K562 (cell line): Measurements from ENCODE around the gene EML6. TPM values are rescaled to one million over a fixed set of nuclear protein-coding genes. Genes with fewer than 3 reads are reported as not detected.
A peak's percentile ranks its signal among the peaks of the same experiment; 100 is the strongest.

ENCODE experiments used
- ATAC-seq: fragments of 200-7000 bp; cut with Tn5 transposase; 3 replicates; pipeline ENCODE4 v1.9.1; 2020; ENCODE audit warnings: moderate library complexity
- BruUV-seq: library from RNA; stranded (reverse); fragments of 400-500 nt; replicated peaks from 2 replicates; lab custom pipeline; 2021; lab: Mats Ljungman, UMichigan
- CTCF ChIA-PET: fragments of 300-600 bp; formaldehyde crosslinking; extraction: SDS; loops from one replicate; lab custom pipeline; 2021; ENCODE audit warnings: low intra/inter-chr PET ratio; lab: Yijun Ruan, JAX
- POLR2A ChIA-PET: fragments of 300-600, 350-650 bp; sonication (Branson Sonifier 250); formaldehyde crosslinking; extraction: SDS; loops from one replicate; lab custom pipeline; 2021; ENCODE audit warnings: antibody characterized with exemption, inconsistent platforms; lab: Yijun Ruan, JAX
- DNase-seq, 4 experiments: peaks; one replicate each; pipeline versions ENCODE4 v3.0.0 to v3.0.0-alpha.2; 2011 to 2018; ENCODE audit warnings: low spot score in 3 of 4, mixed read lengths in 3 of 4; ENCODE audit errors: extremely low read depth in 1 of 4
- FAIRE-seq: peaks from 2 replicates; lab custom pipeline; 2011; peaks lifted over from hg19 to GRCh38; lab: Jason Lieb, UNC
- H2AFZ ChIP-seq: 2 replicates; pipeline ENCODE4 v1.6.0; 2011; ENCODE audit warnings: low read depth, low read length, control low read depth, inconsistent platforms
- H3K27ac ChIP-seq: fragments of 200-600 bp; 3 replicates; pipeline ENCODE4 v1.8.0; 2011; ENCODE audit warnings: low read depth, mild to moderate bottlenecking, control low read depth, inconsistent platforms, low read length, moderate library complexity, mixed read lengths; ENCODE audit errors: extremely low read depth
- H3K27me3 ChIP-seq, 2 experiments: fragments of 300-600 bp in 1 of 2; 2 replicates in 1 of 2; 3 replicates in 1 of 2; pipeline versions ENCODE4 v1.6.0 to v1.8.0; 2011; ENCODE audit warnings: inconsistent platforms in 2 of 2, low read length in 2 of 2, mild to moderate bottlenecking in 1 of 2, mixed read lengths in 1 of 2, moderate library complexity in 1 of 2; ENCODE audit not compliant: control insufficient read depth in 2 of 2, insufficient read depth in 2 of 2
- H3K36me3 ChIP-seq: fragments of 300-600 bp; 3 replicates; pipeline ENCODE4 v1.8.0; 2011; ENCODE audit warnings: mild to moderate bottlenecking, low read length, inconsistent platforms; ENCODE audit not compliant: control insufficient read depth, insufficient read depth
- H3K4me1 ChIP-seq, 2 experiments: fragments of 200-600 bp in 1 of 2; replicated peaks in 1 of 2; 2 replicates in 1 of 2; 3 replicates in 1 of 2; pipeline versions ENCODE4 v1.5.1 to v1.8.0; 2011; ENCODE audit warnings: inconsistent platforms in 2 of 2, low read length in 2 of 2, mild to moderate bottlenecking in 1 of 2, mixed read lengths in 1 of 2, moderate library complexity in 1 of 2; ENCODE audit not compliant: control insufficient read depth in 2 of 2, insufficient read depth in 2 of 2
- H3K4me2 ChIP-seq: 2 replicates; pipeline ENCODE4 v1.6.1; 2011; ENCODE audit warnings: low read length, control low read depth, inconsistent platforms, mixed read lengths; ENCODE audit not compliant: insufficient read depth
- H3K4me3 ChIP-seq: fragments of 200-600 bp; sonication (generic), shearing (Covaris generic); 2 replicates; pipeline ENCODE4 v1.5.1; 2016; ENCODE audit warnings: control low read depth, inconsistent platforms
- H3K79me2 ChIP-seq: fragments of 200-600 bp; 3 replicates; pipeline ENCODE4 v1.8.0; 2011; ENCODE audit warnings: low read length, inconsistent platforms; ENCODE audit not compliant: control insufficient read depth, insufficient read depth
- H3K9ac ChIP-seq, 2 experiments: 2 replicates each; pipeline versions ENCODE4 v1.6.0 to v1.6.1; 2011; ENCODE audit warnings: low read depth in 2 of 2, low read length in 2 of 2, control low read depth in 1 of 2, inconsistent platforms in 1 of 2, mild to moderate bottlenecking in 1 of 2, mixed read lengths in 1 of 2; ENCODE audit not compliant: insufficient read depth in 1 of 2
- H3K9me1 ChIP-seq: one replicate; pipeline ENCODE4 v1.6.0; 2011; ENCODE audit warnings: inconsistent platforms, mild to moderate bottlenecking, low read length, moderate library complexity; ENCODE audit not compliant: control insufficient read depth, insufficient read depth
- H3K9me3 ChIP-seq: replicated peaks from 2 replicates; pipeline ENCODE4 v1.5.1; 2011; ENCODE audit warnings: low read depth, low read length, inconsistent platforms; ENCODE audit not compliant: control insufficient read depth, insufficient read depth
- H4K20me1 ChIP-seq: replicated peaks from 2 replicates; pipeline ENCODE4 v1.6.1; 2011; ENCODE audit warnings: low read length, inconsistent platforms, mixed read lengths; ENCODE audit not compliant: control insufficient read depth, insufficient read depth
- ARHGAP35 ChIP-seq: fragments of 450-650 bp; IDR thresholded peaks from 2 replicates; pipeline ENCODE4 v1.6.1; 2018; ENCODE audit not compliant: partially characterized antibody
- BRF1 ChIP-seq: IDR thresholded peaks from 3 replicates; pipeline ENCODE4 v1.6.1; 2011; ENCODE audit warnings: borderline replicate concordance, mild to moderate bottlenecking; ENCODE audit not compliant: insufficient read length; ENCODE audit errors: extremely low read depth
- CTBP1 ChIP-seq: fragments of 450-650 bp; IDR thresholded peaks from 2 replicates; pipeline ENCODE4 v1.6.1; 2016; ENCODE audit warnings: borderline replicate concordance
- ELF2 ChIP-seq: fragments of 250-450 bp; sonication (Bioruptor Pico); IDR thresholded peaks from 2 replicates; pipeline ENCODE4 v1.5.0; 2021; ENCODE audit warnings: mild to moderate bottlenecking
- GTF3C2 ChIP-seq: IDR thresholded peaks from 3 replicates; pipeline ENCODE4 v1.6.1; 2011; ENCODE audit warnings: borderline replicate concordance, mild to moderate bottlenecking, moderate library complexity; ENCODE audit not compliant: insufficient read length; ENCODE audit errors: extremely low read depth
- PURB ChIP-seq: sonication (generic); formaldehyde crosslinking; IDR thresholded peaks from 2 replicates; pipeline ENCODE4 v1.9.0; 2021; ENCODE audit warnings: low read depth, mild to moderate bottlenecking, missing genetic modification reagents
- RBBP5 ChIP-seq: fragments of 200-600 bp; sonication (generic); IDR thresholded peaks from 2 replicates; pipeline ENCODE4 v1.6.1; 2012; ENCODE audit warnings: borderline replicate concordance, mild to moderate bottlenecking, low read length, control low read depth, inconsistent platforms; ENCODE audit not compliant: insufficient read depth, poor library complexity, severe bottlenecking
- RBM15 ChIP-seq: fragments of 200-400 bp; formaldehyde crosslinking; IDR thresholded peaks from 2 replicates; pipeline ENCODE4 v1.6.1; 2018; ENCODE audit warnings: mild to moderate bottlenecking, low read length, moderate library complexity; ENCODE audit not compliant: insufficient read depth
- SETDB1 ChIP-seq: IDR thresholded peaks from one replicate; pipeline ENCODE4 v1.6.1; 2012; ENCODE audit warnings: low read length, control low read depth, inconsistent platforms
- SRSF3 ChIP-seq: fragments of 200-400 bp; formaldehyde crosslinking; IDR thresholded peaks from 2 replicates; pipeline ENCODE4 v1.6.1; 2016; ENCODE audit warnings: mild to moderate bottlenecking, low read length, moderate library complexity; ENCODE audit not compliant: insufficient read depth
- STAG1 ChIP-seq: sonication (generic); formaldehyde crosslinking; IDR thresholded peaks from 2 replicates; pipeline ENCODE4 v1.5.0; 2020; ENCODE audit warnings: missing genetic modification reagents, borderline replicate concordance
- ZBTB17 ChIP-seq: fragments of 450-650 bp; formaldehyde crosslinking; IDR thresholded peaks from 2 replicates; pipeline ENCODE4 v1.4.0; 2020; ENCODE audit warnings: mild to moderate bottlenecking
- ZKSCAN8 ChIP-seq: fragments of 200-800 bp; sonication (Bioruptor generic); IDR thresholded peaks from 2 replicates; pipeline ENCODE4 v1.6.1; 2016; ENCODE audit warnings: missing genetic modification characterization, missing compliant biosample characterization
- WGBS: fragments of 100-300 bp; shearing (Covaris generic); methylation state at CpG from one replicate; pipeline ENCODE4 v1.1.6; 2016; ENCODE audit warnings: low coverage, mixed read lengths; ENCODE audit not compliant: insufficient coverage; ENCODE audit errors: missing lambda C conversion rate; 5-methylcytosine and 5-hydroxymethylcytosine counted together
- in situ Hi-C: fragments of 300-500 bp; cut with MboI; formaldehyde crosslinking; loops from 4 replicates; pipeline ENCODE4 v1.15.0; 2018; ENCODE audit warnings: inconsistent platforms, mixed read lengths
- intact Hi-C: fragments of 100-400 bp; cut with micrococcal nuclease; formaldehyde crosslinking; loops from 2 replicates; pipeline ENCODE4 v1.14.2; 2022
- polyA plus RNA-seq, 8 experiments: library from polyadenylated mRNA; depleted of rRNA in 4 of 8; stranded (reverse) in 5 of 8; unstranded in 3 of 8; fragments of >200 nt; fragmentation: Nextera tagmentation in 2 of 8; fragmentation: Illumina TruSeq in 1 of 8; extraction: Ambion mirVana in 2 of 8; extraction: Trizol in 1 of 8; gene quantifications; 2 replicates each; pipeline versions ENCODE4 v1.2.1 to v1.2.3, GENCODE V29; 2011 to 2014; ENCODE audit warnings: inconsistent platforms in 1 of 8, missing spikeins in 1 of 8
- total RNA-seq, 7 experiments: library from RNA; depleted of rRNA in 6 of 7; stranded (reverse); fragments of >200 nt in 6 of 7; fragmentation: Illumina TruSeq in 2 of 7; extraction: Trizol in 2 of 7; gene quantifications; 2 replicates each; pipeline versions ENCODE4 v1.2.1 to v1.2.3, GENCODE V29; 2011 to 2021; ENCODE audit warnings: low replicate concordance in 1 of 7

EML6 gene
- total and polyA plus RNA-seq, 9 of the 15 experiments (the other 6 are each of a cell fraction or from before 2014, with no cell fraction given), result 0.07 to 0.56 (median 0.25) TPM

- no peak for ATAC-seq
- POLR2A ChIA-PET, result interaction anchor here (1.0 kb wide), 1 partner anchor 10 kb away, joined by 4 read pairs; no protein-coding TSS in a partner anchor
Observed at GRCh38 chr2:54897420-54898310, 174.2 kb downstream of the EML6 start.

More at GRCh38 chr2:54897420-54898310, 174.2 kb downstream of the EML6 start:
- 4% methylated on average over 10 of the region's 11 CpGs for WGBS
- no peak for DNase-seq
- in situ Hi-C loops (no loop called here), intact Hi-C loops (loop anchor here (2.0 kb wide), 1 partner anchor 153 kb away; the partner anchor contains the start of gene RTN4)
- no peaks in the 10 kb centered on the region for H3K9me1 ChIP-seq
- no peaks in the 10 kb centered on the region for H3K79me2 ChIP-seq
- peak overlapping the region; percentile 53; the same call in 1 of the 2 replicates for H3K4me2 ChIP-seq
- no peak overlapping the region for H3K4me3 ChIP-seq
- TF ChIP-seq BRF1, result no peak
- TF ChIP-seq PURB (CRISPR knock-in tag), result no peak
- no peak for TF ChIP-seq GTF3C2
- no peak for TF ChIP-seq STAG1
- no peak for TF ChIP-seq RBBP5
- no peak for TF ChIP-seq ARHGAP35
- TF ChIP-seq RBM15, result no peak
- TF ChIP-seq CTBP1, result no peak
- no peak for TF ChIP-seq ELF2 (CRISPR knock-in tag)
- no peak for TF ChIP-seq ZKSCAN8
- no peak for TF ChIP-seq ZBTB17 (CRISPR knock-in tag)
- no peak for TF ChIP-seq SETDB1
- no peak for TF ChIP-seq SRSF3
- no peaks in the 10 kb centered on the region for H4K20me1 ChIP-seq
- H3K27ac ChIP-seq, result no peak overlapping the region
- H3K9me3 ChIP-seq, result no peaks in the 10 kb centered on the region
- H3K9ac ChIP-seq, result no peak overlapping the region
- FAIRE-seq, result no peak
- BruUV-seq, result no TSS peak
- H3K27me3 ChIP-seq, result peaks cover 0 to 8% of the 10 kb centered on the region in 2 experiments; a peak in 3 of 5 replicates
- CTCF ChIA-PET, result interaction anchor here (3.0 kb wide), 1 partner anchor 278 kb away, joined by 18 read pairs; no protein-coding TSS in a partner anchor
- H2AFZ ChIP-seq, result no peak overlapping the region; the same call in 1 of the 2 replicates
- no peaks in the 10 kb centered on the region; a peak in 1 of 5 replicates for H3K4me1 ChIP-seq
- H3K36me3 ChIP-seq, result no peaks in the 10 kb centered on the region
